HUES64 (cell line): Measurements from ENCODE around the gene IRF2BP2.
"Not testable (repeated sequence)": the region's sequence is repeated elsewhere in the genome, so short reads cannot be mapped to it uniquely, and the experiment has no call there.

Experiments used
- H3K27ac ChIP-seq: 2 replicates; pipeline ENCODE4 v1.7.0; 2013; ENCODE audit warnings: low read depth, low read length, inconsistent platforms
- H3K27me3 ChIP-seq: 2 replicates; pipeline ENCODE4 v1.6.1; 2013; ENCODE audit warnings: mild to moderate bottlenecking, low read length; ENCODE audit not compliant: insufficient read depth
- H3K36me3 ChIP-seq: 2 replicates; pipeline ENCODE4 v1.6.1; 2013; ENCODE audit warnings: mild to moderate bottlenecking, low read length; ENCODE audit not compliant: insufficient read depth
- H3K4me1 ChIP-seq: 2 replicates; pipeline ENCODE4 v1.6.1; 2013; ENCODE audit warnings: mild to moderate bottlenecking, low read length, moderate library complexity; ENCODE audit not compliant: insufficient read depth
- H3K4me3 ChIP-seq: 2 replicates; pipeline ENCODE4 v1.5.1; 2013; ENCODE audit warnings: mild to moderate bottlenecking, low read length, moderate library complexity
- H3K9ac ChIP-seq: 2 replicates; pipeline ENCODE4 v1.6.1; 2013; ENCODE audit warnings: mild to moderate bottlenecking, low read depth, low read length
- H3K9me3 ChIP-seq: 2 replicates; pipeline ENCODE4 v1.6.1; 2013; ENCODE audit warnings: low read depth, low read length; ENCODE audit not compliant: insufficient read depth
- WGBS: fragments of 150-250, 120-280 bp; methylation state at CpG from one replicate; pipeline ENCODE4 v1.1.7; 2013; ENCODE audit warnings: missing lambda C conversion rate; 5-methylcytosine and 5-hydroxymethylcytosine counted together

IRF2BP2 gene

DNA sequence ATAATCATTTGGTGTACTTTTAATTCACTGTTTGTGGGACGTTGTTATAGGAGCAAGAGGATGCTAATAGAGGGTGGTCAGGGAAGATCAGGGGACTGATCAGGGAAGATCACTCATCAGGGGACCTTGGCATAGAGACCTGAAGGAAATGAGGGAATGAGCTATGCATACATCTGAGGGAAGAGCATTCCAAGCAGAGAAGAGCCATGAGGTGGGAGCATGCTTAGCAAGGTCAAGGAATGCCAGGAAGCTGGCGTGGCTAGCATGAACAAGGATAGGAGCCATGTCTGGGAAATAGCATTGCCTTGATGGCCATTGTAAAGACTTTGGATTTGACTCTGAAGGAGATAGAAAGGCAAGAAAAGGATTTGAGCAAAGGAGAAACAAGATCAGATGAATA, 14.1 kb downstream of the IRF2BP2 start:
- H3K4me3 ChIP-seq: no peak overlapping the region
- H3K4me1 ChIP-seq: peaks cover 12% of the 10 kb centered on the region
- no peak overlapping the region for H3K9ac ChIP-seq
- WGBS: 93% methylated on average over 2 of the region's 2 CpGs
- H3K27me3 ChIP-seq: no peaks in the 10 kb centered on the region
- H3K27ac ChIP-seq: no peak overlapping the region
- H3K9me3 ChIP-seq: no peaks in the 10 kb centered on the region
- no peaks in the 10 kb centered on the region for H3K36me3 ChIP-seq

DNA sequence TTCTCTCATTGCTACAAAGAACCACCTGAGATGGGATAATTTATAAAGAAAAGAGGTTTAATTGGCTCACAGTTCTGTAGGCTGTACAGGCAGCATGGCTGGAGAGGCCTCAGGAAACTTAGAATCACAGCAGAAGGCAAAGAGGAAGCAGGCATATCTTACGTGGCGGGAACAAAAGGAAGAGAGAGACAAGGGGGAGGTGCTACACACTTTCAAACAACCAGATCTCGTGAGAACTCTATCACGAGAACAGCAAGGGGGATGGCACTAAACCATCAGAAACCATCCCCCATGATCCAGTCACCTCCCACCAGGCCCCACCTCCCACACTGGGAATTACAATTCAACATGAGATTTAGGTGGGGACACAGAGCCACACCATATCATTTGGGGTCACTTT, 15.4 kb downstream of the IRF2BP2 start:
- H3K9me3 ChIP-seq, H3K27me3 ChIP-seq, H3K4me3 ChIP-seq, H3K4me1 ChIP-seq, H3K9ac ChIP-seq, H3K27ac ChIP-seq, H3K36me3 ChIP-seq: not testable (repeated sequence)
- WGBS: 88% methylated on average over 4 of the region's 4 CpGs

DNA sequence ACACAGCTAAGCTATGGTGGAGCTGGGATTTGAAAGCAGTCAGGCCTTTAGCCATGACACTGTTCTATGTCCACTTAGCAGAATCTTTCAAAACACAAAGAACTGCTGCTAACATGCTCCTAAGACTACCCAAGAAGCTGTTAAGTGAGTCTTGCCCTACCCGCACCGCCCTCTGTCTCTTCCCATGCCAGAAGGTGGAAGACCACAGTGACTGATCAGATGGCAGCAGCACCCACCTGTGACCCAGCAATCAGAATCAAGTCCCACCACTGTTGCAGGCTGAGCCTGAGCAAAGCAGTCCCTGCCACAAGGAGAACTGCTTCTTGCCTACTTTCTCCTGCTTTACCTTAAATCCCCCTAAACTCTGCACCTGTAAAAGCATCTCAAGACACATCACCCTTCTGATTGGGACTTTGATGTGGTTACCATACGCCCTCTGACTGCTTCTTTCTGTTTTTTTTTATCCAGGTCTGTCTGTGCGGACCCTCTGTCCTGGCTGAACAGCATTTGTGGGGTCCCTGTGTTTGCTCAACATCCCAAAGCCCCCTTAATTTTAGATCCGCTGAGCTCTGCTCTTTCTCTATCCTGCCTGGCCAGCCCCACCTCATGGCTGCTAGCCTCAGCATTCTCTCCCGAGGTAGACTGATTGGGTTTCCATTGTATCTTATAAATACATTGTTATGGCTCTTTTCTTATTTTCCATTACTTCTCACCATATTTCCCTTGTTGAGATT, 16.0 kb downstream of the IRF2BP2 start:
- H3K4me3 ChIP-seq: no peak overlapping the region
- H3K36me3 ChIP-seq: no peaks in the 10 kb centered on the region
- no peak overlapping the region for H3K9ac ChIP-seq
- H3K27me3 ChIP-seq: no peaks in the 10 kb centered on the region
- H3K27ac ChIP-seq: no peak overlapping the region
- WGBS: 75% methylated on average over 6 of the region's 6 CpGs
- H3K4me1 ChIP-seq: no peaks in the 10 kb centered on the region; the same call in 1 of the 2 replicates
- no peaks in the 10 kb centered on the region for H3K9me3 ChIP-seq

DNA sequence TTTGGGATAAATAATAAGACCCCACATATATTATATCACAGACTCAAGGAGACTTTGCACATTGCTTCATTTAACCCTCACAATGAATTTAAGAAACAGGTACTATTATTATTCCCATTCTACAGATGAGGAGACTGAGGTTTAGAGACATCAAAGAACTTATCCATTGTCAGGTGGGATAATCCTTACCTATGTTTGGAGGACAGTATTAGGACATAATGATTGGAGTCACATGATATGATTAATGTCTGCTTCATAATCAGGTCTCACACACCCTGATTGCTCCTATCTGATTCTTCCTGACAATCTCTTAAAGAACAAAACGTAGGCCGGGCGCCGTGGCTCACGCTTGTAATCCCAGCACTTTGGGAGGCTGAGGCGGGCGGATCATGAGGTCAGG, 16.9 kb downstream of the IRF2BP2 start:
- Histone ChIP-seq H3K36me3 (no peaks in the 10 kb centered on the region), H3K27ac (no peak overlapping the region), H3K9ac (no peak overlapping the region), H3K9me3 (no peaks in the 10 kb centered on the region), H3K4me1 (no peaks in the 10 kb centered on the region), H3K4me3 (no peak overlapping the region), H3K27me3 (no peaks in the 10 kb centered on the region)
- 97% methylated on average over 7 of the region's 7 CpGs for WGBS

DNA sequence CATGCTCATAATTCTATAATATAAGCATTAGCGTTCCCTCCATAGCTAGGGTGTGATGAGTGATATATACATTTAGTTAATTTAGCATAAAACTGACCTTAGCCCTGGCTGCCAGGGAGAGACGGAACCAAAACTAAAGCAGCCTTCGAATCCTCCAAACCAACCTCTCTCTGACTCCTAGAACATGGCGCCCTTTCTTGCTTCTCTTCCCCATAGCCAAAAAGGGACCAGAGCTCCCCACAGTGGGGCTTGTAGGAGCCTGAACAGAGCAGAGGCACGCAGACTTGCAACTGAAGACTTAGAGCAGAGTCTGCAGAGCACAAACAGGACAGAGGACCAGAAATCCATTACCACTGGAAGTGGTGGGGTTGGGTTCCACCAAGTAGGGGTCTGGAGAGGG, 17.7 kb downstream of the IRF2BP2 start:
- H3K27ac ChIP-seq: no peak overlapping the region
- H3K36me3 ChIP-seq: no peaks in the 10 kb centered on the region
- no peak overlapping the region for H3K4me3 ChIP-seq
- no peaks in the 10 kb centered on the region for H3K9me3 ChIP-seq
- no peaks in the 10 kb centered on the region for H3K27me3 ChIP-seq
- WGBS: 93% methylated on average over 4 of the region's 5 CpGs
- no peaks in the 10 kb centered on the region for H3K4me1 ChIP-seq
- no peak overlapping the region for H3K9ac ChIP-seq

DNA sequence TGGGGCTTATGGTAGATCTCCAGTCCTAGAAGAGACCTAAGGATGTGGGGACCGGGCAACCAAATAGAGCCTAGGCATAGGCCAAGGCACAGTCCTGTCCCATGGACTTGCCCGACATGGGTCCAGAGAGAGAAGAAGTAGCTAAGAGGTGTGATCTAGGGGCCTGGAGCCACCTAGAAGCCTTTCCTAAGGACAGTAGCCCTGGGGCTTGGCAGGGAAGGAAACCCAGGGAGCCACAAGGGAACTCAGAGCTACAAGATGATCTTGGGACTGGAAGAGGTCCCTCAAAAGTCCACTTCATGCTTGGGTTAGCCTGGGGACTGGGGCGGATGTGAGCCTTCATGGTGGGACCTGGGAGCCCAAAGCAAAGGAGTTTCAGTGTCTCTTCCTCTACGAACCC, 18.8 kb downstream of the IRF2BP2 start:
- Histone ChIP-seq H3K4me3 (no peak overlapping the region), H3K27ac (no peak overlapping the region), H3K36me3 (no peaks in the 10 kb centered on the region), H3K9ac (no peak overlapping the region), H3K9me3 (no peaks in the 10 kb centered on the region), H3K4me1 (no peaks in the 10 kb centered on the region), H3K27me3 (no peaks in the 10 kb centered on the region)
- WGBS: 94% methylated on average over 4 of the region's 4 CpGs

DNA sequence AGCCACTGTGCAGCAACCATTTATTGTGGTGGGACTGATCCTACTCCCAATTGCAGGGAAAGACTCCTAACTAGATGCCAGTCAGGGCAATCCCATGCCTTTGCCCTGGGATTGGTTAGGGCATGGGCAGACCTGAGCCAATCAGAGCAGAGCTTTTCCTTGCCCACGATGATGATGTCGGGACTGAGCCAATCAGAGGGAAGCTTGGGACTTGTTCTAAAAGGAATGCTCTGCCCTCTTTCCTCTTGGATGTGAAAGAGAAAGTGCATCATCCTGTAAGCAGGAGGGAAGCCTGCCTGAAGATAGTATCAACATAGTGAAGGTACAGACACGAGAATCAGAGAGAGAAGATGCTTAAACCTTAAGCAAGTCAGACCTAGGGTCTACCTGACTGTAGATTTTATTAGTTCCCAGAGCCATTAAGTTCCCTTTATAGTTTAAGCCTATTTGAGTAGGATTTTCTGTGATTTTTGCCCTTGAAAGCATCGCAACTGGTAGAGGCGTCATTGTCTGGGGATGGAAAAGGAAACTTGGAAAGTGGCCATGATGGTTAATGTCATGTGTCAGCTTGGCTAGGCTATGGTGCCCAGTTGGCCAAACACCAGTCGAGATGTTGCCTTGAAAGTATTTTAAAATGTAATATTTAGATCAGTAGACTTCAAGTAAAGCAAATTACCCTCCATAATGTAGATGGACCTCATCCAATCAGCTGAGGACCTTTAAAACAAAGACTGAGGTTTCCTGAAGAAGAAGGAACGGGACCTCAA, 19.9 kb downstream of the IRF2BP2 start:
- no peak overlapping the region for H3K27ac ChIP-seq
- WGBS: 69% methylated on average over 7 of the region's 7 CpGs
- H3K27me3 ChIP-seq: no peaks in the 10 kb centered on the region
- H3K4me3 ChIP-seq: no peak overlapping the region
- H3K9ac ChIP-seq: no peak overlapping the region
- H3K9me3 ChIP-seq: no peaks in the 10 kb centered on the region
- no peaks in the 10 kb centered on the region for H3K4me1 ChIP-seq
- H3K36me3 ChIP-seq: no peaks in the 10 kb centered on the region

DNA sequence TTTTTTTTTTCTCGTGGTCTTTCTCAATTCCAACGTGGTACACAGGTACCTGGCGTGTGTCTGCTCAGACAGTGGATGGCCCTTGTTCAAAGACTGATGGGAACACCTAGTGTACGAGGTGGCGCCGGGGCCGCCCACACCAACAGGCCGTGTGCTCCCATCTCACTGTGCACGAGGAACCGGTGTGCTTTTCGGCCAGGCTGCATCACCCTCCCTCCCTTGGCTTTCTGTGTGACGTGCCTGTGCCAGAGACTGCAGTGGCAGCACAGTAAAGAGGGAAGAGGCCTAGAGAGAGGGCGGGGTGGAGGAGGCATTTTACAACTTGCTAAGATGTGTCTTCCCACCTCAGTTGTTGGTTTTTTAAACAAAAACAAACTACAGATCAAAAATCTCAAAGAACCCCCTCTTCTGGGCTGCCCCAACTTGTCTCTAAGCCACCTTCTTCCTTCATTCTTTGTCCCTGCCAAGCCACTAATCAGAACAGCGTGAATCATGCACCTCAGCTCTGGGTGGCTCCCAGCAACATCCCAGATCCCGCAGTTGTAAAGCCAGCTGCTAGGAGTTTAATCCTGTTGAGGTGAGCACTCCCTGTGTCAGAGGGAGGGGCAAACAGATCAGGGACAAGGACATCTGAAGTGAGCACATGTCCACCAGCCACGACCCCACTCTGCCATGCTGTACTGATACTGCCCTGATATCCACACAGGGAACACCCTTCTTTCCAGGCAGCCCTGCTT, 20.7 kb downstream of the IRF2BP2 start:
- Histone ChIP-seq H3K4me1 (no peaks in the 10 kb centered on the region), H3K36me3 (no peaks in the 10 kb centered on the region), H3K9ac (no peak overlapping the region), H3K27me3 (no peaks in the 10 kb centered on the region), H3K4me3 (no peak overlapping the region), H3K9me3 (no peaks in the 10 kb centered on the region), H3K27ac (no peak overlapping the region)
- 91% methylated on average over 16 of the region's 16 CpGs for WGBS

DNA sequence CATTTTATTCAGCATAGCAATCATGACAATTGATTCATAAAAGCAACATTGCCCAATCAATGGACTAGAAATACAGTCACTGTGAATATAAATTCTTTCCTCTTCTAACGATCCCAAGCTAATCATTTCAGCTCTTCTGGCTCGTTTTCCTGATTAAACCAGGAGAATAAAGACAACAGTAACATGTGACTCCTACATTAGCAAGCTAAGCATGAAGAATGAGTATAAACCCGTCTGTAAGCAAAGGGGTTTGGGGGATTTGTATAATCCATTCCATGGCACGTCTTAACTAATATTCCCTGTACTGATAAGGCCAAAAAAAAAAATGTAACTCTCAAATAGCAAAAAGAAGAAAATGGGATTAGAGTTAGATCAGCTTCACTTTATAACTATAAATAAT, 21.6 kb downstream of the IRF2BP2 start:
- H3K9ac ChIP-seq: no peak overlapping the region
- 88% methylated on average over 3 of the region's 4 CpGs for WGBS
- no peaks in the 10 kb centered on the region for H3K4me1 ChIP-seq
- H3K27me3 ChIP-seq: no peaks in the 10 kb centered on the region
- no peak overlapping the region for H3K27ac ChIP-seq
- no peak overlapping the region for H3K4me3 ChIP-seq
- H3K36me3 ChIP-seq: no peaks in the 10 kb centered on the region
- no peaks in the 10 kb centered on the region for H3K9me3 ChIP-seq

DNA sequence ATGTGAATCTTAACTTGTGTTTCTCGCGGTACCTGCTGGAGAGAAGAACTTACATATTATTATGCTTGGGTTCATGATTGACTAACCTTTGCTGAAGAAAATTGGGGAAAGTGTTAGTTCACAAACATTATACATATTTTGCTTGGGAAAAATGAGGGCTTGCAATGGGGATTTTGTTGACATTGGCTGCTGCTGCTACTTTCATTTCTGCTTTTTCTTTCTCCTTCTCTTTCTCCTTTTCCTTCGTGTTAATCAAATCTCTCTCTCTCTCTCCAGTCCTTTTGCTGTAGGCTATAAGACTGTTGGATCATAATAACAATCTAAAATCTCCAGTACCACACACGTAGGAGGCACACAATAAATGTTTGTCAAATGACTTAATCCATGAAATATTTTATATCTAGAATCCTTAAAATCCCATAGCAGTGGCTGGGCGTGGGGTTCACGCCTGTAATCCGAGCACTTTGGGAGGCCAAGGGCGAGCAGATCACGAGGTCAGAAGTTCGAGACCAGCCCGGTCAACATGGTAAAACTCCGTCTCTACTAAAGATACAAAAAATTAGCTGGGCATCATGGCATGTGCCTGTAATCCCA, 23.0 kb downstream of the IRF2BP2 start:
- Histone ChIP-seq H3K36me3 (no peaks in the 10 kb centered on the region), H3K4me3 (no peak overlapping the region), H3K9me3 (no peaks in the 10 kb centered on the region), H3K27ac (no peak overlapping the region), H3K4me1 (no peaks in the 10 kb centered on the region), H3K9ac (no peak overlapping the region), H3K27me3 (no peaks in the 10 kb centered on the region)
- WGBS: 93% methylated on average over 12 of the region's 12 CpGs

DNA sequence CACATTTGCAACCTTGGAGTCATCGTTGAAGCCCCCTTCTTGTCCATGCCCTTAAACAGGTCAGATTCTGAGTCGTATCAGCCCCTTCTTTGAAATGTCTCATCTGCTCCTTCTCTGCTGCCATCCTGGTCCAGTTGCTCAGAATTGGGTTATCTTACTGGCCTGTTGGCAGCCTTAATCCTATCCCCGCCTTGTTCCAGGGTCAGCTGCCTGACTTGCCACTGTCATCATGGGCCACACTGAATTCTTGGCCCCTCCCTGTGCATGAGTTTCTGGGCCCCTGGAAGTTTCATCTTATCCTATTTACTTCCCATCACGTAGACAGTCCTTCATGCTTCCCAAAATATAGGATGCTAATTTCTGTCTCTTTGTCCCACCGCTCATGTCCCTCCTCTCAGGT, 23.7 kb downstream of the IRF2BP2 start:
- H3K27me3 ChIP-seq: no peaks in the 10 kb centered on the region
- no peaks in the 10 kb centered on the region for H3K4me1 ChIP-seq
- H3K9ac ChIP-seq: no peak overlapping the region
- H3K9me3 ChIP-seq: no peaks in the 10 kb centered on the region
- H3K36me3 ChIP-seq: no peaks in the 10 kb centered on the region
- H3K4me3 ChIP-seq: no peak overlapping the region
- no peak overlapping the region for H3K27ac ChIP-seq
- WGBS: 91% methylated on average over 5 of the region's 5 CpGs
